ENCODE results near the gene UGT2B15.
"Not testable (repeated sequence)": the region's sequence is repeated elsewhere in the genome, so short reads cannot be mapped to it uniquely, and the experiment has no call there.

UGT2B15 gene

DNA sequence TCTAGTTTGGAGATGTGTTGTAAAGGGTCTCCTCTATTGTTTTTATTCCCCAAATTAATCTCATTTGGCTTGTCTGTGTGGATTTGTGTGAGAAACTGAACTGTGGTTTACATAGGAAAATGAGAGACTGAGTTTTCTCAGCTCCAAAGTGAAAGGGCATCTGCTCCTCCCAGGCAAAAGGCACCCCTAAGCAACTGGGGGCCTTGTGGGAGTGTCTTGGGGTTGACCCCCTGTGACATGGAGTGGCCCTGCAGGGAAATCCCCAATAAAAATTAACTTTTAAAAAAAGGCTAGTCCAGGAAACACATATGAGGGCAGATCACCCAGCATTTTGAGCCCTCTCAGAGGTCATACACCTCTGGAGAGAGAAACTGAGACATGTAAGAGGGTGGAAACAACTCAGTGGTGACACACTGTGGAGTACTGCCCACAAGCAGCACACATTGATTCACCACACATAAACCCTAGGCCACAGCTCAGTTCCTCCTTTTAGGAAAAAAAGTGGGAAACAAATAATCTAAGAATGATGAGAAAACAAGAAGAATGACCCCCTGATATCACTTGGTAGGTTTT lies 13.3 kb downstream of the UGT2B15 start:
- DNase-seq (ENCODE audit: low read depth, low spot score) = not testable (repeated sequence)
- H3K27ac ChIP-seq = peak overlapping the region; percentile 75

- not testable (repeated sequence) for DNase-seq (ENCODE audit: low read depth, low spot score)
- H3K27ac ChIP-seq = peak overlapping the region; percentile 75
Observed at GRCh38 chr4:68656445-68656973, 13.9 kb downstream of the UGT2B15 start.

DNA sequence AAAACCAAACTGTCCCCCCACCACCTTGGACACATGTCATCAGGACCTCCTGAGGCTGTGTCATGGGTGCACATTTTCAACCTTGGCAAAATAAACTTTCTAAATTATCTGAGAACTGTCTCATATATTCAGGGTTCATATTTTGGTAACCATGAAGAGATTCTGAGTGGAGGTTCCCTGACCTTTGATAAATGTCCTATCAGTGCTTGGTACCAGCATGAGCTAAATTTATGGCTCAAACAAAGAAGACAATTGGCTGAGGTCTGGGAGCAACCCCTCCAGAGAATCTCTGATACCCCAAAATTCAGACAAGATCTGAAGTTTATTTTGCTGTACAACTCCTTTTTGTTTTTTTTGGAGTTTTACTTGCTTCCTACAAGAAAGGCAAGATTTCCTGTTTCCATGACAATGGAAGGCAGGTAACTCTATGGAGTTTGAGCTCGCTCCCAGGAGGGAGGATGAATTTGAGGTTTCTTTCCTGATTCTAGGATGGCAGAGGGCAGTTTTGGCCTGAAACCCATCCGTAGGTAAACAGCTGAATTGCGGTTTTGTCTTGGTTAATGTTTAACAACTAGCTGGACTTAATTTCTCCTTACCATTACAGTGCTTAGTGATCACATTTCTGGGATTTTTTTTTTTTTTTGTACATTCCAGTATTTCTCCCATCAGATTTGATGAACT lies 14.5 kb downstream of the UGT2B15 start:
- peak overlapping the region; percentile 75 for H3K27ac ChIP-seq
- no peak for DNase-seq (ENCODE audit: low read depth, low spot score)

- peak overlapping the region; percentile 75 for H3K27ac ChIP-seq
- DNase-seq (ENCODE audit: low read depth, low spot score) = peak; percentile 39
Observed at GRCh38 chr4:68654946-68655721, 15.3 kb downstream of the UGT2B15 start.

GRCh38 chr4:68651932-68652331 lies 18.5 kb downstream of the UGT2B15 start:
- no peak for DNase-seq (ENCODE audit: low read depth, low spot score)
- no peak overlapping the region for H3K27ac ChIP-seq

GRCh38 chr4:68630371-68630770 lies 40.1 kb downstream of the UGT2B15 start:
- DNase-seq (ENCODE audit: low read depth, low spot score) = no peak
- H3K27ac ChIP-seq = no peak overlapping the region

GRCh38 chr4:68622731-68623130 lies 47.7 kb downstream of the UGT2B15 start:
- DNase-seq (ENCODE audit: low read depth, low spot score); H3K27ac ChIP-seq: not testable (repeated sequence)

GRCh38 chr4:68617003-68617698 lies 53.3 kb downstream of the UGT2B15 start:
- no peak for DNase-seq (ENCODE audit: low read depth, low spot score)
- no peak overlapping the region for H3K27ac ChIP-seq

GRCh38 chr4:68615699-68616422 lies 54.6 kb downstream of the UGT2B15 start:
- DNase-seq (ENCODE audit: low read depth, low spot score) = no peak

DNA sequence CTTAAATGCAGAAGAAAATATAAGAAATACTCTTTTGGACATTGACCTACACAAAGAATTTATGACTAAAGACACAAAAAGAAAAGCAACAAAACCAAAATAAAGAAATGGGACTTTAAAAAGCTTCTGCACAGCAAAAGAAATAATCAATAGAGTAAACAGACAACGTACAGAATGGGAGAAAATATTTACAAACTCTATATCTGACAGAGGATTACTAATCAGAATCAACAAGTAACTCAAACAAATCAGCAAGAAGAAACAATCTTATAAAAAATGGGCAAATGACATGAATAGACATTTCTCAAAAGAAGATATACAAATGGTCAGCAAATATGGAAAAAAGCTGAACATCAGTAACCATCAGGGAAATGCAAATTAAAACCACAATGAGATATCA lies 56.7 kb downstream of the UGT2B15 start:
- no peak for DNase-seq (ENCODE audit: low read depth, low spot score)
- no peak overlapping the region for H3K27ac ChIP-seq

More at GRCh38 chr4:68615699-68616422, 54.6 kb downstream of the UGT2B15 start:
- no peak overlapping the region for H3K27ac ChIP-seq

DNA sequence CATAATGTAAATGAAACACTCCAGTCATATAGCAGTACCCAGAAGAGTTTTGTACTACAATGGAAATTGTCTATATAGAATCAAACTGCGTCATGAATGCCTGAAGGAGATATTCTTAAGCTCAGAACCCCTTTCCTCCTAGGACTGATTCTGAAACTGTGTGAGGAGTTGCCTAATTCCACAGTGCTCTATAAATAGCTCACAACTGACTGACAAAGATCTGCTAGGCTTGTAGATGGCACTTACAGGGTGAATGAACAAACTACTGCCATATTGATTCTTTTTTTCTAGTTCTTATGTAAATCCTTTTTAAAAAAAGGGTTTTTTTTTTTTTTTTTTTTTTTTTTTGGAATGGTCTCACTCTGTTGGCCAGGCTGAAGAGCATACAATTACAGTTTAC lies 64.2 kb downstream of the UGT2B15 start:
- H3K27ac ChIP-seq = no peak overlapping the region
- no peak for DNase-seq (ENCODE audit: low read depth, low spot score)

GRCh38 chr4:68599150-68599549 lies 71.3 kb downstream of the UGT2B15 start:
- DNase-seq (ENCODE audit: low read depth, low spot score) = no peak
- no peak overlapping the region for H3K27ac ChIP-seq

- no peak overlapping the region for H3K27ac ChIP-seq
- no peak for DNase-seq (ENCODE audit: low read depth, low spot score)
Observed at GRCh38 chr4:68597482-68597881, 73.0 kb downstream of the UGT2B15 start.
